ENCODE measurements around the gene CIB2.

GRCh38 chr15:78171864-78172472, 40.7 kb upstream of the CIB2 start:
- TF ChIP-seq, protein P1, sequence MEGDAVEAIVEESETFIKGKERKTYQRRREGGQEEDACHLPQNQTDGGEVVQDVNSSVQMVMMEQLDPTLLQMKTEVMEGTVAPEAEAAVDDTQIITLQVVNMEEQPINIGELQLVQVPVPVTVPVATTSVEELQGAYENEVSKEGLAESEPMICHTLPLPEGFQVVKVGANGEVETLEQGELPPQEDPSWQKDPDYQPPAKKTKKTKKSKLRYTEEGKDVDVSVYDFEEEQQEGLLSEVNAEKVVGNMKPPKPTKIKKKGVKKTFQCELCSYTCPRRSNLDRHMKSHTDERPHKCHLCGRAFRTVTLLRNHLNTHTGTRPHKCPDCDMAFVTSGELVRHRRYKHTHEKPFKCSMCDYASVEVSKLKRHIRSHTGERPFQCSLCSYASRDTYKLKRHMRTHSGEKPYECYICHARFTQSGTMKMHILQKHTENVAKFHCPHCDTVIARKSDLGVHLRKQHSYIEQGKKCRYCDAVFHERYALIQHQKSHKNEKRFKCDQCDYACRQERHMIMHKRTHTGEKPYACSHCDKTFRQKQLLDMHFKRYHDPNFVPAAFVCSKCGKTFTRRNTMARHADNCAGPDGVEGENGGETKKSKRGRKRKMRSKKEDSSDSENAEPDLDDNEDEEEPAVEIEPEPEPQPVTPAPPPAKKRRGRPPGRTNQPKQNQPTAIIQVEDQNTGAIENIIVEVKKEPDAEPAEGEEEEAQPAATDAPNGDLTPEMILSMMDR (IDR thresholded peaks at IDR 0.05 in 8 of 11, conservative IDR thresholded peaks at IDR 0.05 in 3 of 11) = no peak
- no peak for TF ChIP-seq POLR2A (IDR thresholded peaks at IDR 0.05)
